NCI-H2081 (cell line): ENCODE measurements around the gene NRSN2.
A peak's percentile ranks its signal among the peaks of the same experiment; 100 is the strongest.
"Not testable (repeated sequence)": the region's sequence is repeated elsewhere in the genome, so short reads cannot be mapped to it uniquely, and the experiment has no call there.

Source experiments
- DNase-seq, 2 experiments: peaks; one replicate each; lab custom pipeline; 2025; lab: John Stamatoyannopoulos, UW

NRSN2 gene

GRCh38 chr20:375265-375889 is 28.5 kb downstream of the NRSN2 start:
- DNase-seq: no peak

GRCh38 chr20:376089-376488 is 29.2 kb downstream of the NRSN2 start:
- no peak for DNase-seq

GRCh38 chr20:376750-377149 is 29.8 kb downstream of the NRSN2 start:
- DNase-seq: no peak

- DNase-seq: not testable (repeated sequence)
Measured at GRCh38 chr20:377578-377977, 30.7 kb downstream of the NRSN2 start.

- no peak for DNase-seq
Measured at GRCh38 chr20:378961-379336, 32.0 kb downstream of the NRSN2 start.

- peak; percentile 57 to 65 for DNase-seq
Measured at GRCh38 chr20:380763-381580, 34.1 kb downstream of the NRSN2 start.

GRCh38 chr20:381581-382290 is 34.8 kb downstream of the NRSN2 start:
- DNase-seq: peak; percentile 33 to 52

- no peak for DNase-seq
Measured at GRCh38 chr20:382291-383115, 35.6 kb downstream of the NRSN2 start.

- no peak for DNase-seq
Measured at GRCh38 chr20:383889-384288, 37.0 kb downstream of the NRSN2 start.

GRCh38 chr20:384723-385122 is 37.8 kb downstream of the NRSN2 start:
- no peak for DNase-seq

GRCh38 chr20:385448-385847 is 38.5 kb downstream of the NRSN2 start:
- no peak for DNase-seq

GRCh38 chr20:386634-387033 is 39.7 kb downstream of the NRSN2 start:
- DNase-seq: not testable (repeated sequence)

- DNase-seq: no peak
Measured at GRCh38 chr20:387520-387919, 40.6 kb downstream of the NRSN2 start.

- DNase-seq: no peak
Measured at GRCh38 chr20:388034-388994, 41.4 kb downstream of the NRSN2 start.

- DNase-seq: no peak
Measured at GRCh38 chr20:389220-389619, 42.3 kb downstream of the NRSN2 start.

GRCh38 chr20:391041-391711 is 44.3 kb downstream of the NRSN2 start:
- no peak for DNase-seq

- DNase-seq: not testable (repeated sequence)
Measured at GRCh38 chr20:393296-393695, 46.4 kb downstream of the NRSN2 start.

GRCh38 chr20:396252-396618 is 49.3 kb downstream of the NRSN2 start:
- DNase-seq: no peak

- DNase-seq: no peak
Measured at GRCh38 chr20:396619-397431, 49.9 kb downstream of the NRSN2 start.
